NCI-H524 treated with DMSO at 0.1 percent for 48 hours (cell line): ENCODE measurements around the gene THRA.

Source experiments
- DNase-seq: peaks from one replicate; lab custom pipeline; 2025; lab: John Stamatoyannopoulos, UW

The THRA gene, protein sequence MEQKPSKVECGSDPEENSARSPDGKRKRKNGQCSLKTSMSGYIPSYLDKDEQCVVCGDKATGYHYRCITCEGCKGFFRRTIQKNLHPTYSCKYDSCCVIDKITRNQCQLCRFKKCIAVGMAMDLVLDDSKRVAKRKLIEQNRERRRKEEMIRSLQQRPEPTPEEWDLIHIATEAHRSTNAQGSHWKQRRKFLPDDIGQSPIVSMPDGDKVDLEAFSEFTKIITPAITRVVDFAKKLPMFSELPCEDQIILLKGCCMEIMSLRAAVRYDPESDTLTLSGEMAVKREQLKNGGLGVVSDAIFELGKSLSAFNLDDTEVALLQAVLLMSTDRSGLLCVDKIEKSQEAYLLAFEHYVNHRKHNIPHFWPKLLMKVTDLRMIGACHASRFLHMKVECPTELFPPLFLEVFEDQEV

DNA sequence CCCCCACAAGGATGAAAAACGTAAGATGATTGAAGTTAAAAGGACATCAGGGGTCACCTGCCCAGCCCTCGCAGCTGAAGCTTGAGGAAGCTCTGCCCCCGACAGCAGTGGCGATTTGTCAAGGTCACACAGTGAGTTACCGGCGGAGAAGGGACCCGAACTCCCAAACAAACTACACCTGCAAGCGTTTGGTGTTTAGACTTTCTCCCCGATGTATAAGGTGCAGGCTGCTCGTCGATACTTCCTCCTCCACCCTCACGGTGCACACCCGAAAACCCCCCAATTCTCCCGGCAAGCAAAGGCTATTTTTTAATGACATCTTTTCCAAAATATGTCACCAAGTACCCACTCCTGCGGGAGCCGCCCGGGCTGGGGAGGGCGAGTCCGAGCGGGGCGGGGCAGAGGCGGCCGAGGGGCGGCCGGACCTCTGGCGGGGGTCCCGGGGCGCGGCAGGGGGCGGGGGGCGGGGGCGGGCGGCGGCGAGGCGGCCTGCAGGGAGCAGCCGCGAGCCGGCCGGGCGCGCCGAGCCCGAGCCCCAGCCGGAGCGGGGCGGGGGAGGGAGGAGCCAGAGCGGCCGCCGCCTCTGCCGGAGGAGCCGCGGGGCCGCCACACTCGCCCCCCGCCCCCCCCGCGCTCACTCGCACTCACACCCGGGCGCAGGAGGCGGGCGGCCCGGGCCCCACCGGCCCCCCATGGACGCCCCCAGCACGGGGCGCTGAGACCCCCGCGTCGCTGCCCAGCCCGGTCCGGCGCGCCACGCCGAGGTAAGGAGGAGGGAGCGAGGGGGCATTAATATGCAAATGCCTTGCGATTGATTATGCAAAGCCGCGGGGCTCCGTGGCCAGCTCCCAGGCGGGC is at the start of gene THRA:
THRA (plus strand) TSS at position 637 of the 858 bp plus-strand sequence. CDS start 11,524 bp downstream, outside the sequence.
- DNase-seq, result no peak

DNA sequence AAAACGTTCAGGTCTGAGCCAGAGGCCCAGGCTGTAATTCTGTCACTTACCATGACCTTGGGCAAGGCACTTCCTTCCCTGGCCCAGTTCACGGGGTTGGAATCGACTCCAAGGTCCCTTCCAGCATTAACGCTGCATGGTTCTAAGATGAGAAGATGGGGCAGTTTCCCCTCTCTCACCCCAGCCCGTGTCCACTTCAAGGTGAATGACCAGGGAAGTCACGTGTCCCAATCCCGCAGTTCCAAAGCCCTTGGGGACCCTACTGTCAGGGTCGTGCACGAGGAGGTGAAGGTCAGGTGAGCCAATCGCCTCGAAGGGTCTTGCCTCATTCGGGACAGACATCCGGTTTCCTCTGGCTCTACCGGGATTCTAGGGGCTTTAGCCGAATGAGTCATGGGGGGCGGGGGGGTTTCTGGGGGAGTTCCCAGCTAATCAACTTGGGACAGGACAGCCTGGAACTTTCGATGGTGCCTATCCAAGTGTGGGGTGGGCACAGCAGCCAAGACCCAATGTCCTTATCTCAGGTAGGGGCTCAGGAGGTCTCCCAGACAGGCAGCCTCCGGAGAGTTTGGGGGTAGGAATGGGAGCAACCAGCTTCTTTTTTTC is 48.3 kb upstream of the THRA start:
- no peak for DNase-seq

DNA sequence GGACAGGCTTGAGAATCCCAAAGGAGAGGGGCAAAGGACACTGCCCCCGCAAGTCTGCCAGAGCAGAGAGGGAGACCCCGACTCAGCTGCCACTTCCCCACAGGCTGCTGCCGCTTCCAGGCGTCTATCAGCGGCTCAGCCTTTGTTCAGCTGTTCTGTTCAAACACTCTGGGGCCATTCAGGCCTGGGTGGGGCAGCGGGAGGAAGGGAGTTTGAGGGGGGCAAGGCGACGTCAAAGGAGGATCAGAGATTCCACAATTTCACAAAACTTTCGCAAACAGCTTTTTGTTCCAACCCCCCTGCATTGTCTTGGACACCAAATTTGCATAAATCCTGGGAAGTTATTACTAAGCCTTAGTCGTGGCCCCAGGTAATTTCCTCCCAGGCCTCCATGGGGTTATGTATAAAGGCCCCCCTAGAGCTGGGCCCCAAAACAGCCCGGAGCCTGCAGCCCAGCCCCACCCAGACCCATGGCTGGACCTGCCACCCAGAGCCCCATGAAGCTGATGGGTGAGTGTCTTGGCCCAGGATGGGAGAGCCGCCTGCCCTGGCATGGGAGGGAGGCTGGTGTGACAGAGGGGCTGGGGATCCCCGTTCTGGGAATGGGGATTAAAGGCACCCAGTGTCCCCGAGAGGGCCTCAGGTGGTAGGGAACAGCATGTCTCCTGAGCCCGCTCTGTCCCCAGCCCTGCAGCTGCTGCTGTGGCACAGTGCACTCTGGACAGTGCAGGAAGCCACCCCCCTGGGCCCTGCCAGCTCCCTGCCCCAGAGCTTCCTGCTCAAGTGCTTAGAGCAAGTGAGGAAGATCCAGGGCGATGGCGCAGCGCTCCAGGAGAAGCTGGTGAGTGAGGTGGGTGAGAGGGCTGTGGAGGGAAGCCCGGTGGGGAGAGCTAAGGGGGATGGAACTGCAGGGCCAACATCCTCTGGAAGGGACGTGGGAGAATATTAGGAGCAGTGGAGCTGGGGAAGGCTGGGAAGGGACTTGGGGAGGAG is 47.5 kb upstream of the THRA start, which contains the start of gene CSF3:
CSF3 (plus strand) TSS at position 436 of the 993 bp plus-strand sequence; CDS start at position 471, 35 bp downstream.
- DNase-seq, result no peak

DNA sequence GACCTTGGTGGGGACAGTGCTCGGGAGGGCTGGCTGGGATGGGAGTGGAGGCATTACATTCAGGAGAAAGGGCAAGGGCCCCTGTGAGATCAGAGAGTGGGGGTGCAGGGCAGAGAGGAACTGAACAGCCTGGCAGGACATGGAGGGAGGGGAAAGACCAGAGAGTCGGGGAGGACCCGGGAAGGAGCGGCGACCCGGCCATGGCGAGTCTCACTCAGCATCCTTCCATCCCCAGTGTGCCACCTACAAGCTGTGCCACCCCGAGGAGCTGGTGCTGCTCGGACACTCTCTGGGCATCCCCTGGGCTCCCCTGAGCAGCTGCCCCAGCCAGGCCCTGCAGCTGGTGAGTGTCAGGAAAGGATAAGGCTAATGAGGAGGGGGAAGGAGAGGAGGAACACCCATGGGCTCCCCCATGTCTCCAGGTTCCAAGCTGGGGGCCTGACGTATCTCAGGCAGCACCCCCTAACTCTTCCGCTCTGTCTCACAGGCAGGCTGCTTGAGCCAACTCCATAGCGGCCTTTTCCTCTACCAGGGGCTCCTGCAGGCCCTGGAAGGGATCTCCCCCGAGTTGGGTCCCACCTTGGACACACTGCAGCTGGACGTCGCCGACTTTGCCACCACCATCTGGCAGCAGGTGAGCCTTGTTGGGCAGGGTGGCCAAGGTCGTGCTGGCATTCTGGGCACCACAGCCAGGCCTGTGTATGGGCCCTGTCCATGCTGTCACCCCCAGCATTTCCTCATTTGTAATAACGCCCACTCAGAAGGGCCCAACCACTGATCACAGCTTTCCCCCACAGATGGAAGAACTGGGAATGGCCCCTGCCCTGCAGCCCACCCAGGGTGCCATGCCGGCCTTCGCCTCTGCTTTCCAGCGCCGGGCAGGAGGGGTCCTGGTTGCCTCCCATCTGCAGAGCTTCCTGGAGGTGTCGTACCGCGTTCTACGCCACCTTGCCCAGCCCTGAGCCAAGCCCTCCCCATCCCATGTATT is 46.5 kb upstream of the THRA start:
- no peak for DNase-seq

DNA sequence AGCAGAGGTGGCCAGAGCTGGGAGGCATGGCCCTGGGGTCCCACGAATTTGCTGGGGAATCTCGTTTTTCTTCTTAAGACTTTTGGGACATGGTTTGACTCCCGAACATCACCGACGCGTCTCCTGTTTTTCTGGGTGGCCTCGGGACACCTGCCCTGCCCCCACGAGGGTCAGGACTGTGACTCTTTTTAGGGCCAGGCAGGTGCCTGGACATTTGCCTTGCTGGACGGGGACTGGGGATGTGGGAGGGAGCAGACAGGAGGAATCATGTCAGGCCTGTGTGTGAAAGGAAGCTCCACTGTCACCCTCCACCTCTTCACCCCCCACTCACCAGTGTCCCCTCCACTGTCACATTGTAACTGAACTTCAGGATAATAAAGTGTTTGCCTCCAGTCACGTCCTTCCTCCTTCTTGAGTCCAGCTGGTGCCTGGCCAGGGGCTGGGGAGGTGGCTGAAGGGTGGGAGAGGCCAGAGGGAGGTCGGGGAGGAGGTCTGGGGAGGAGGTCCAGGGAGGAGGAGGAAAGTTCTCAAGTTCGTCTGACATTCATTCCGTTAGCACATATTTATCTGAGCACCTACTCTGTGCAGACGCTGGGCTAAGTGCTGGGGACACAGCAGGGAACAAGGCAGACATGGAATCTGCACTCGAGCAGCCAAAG is 45.2 kb upstream of the THRA start:
- no peak for DNase-seq

DNA sequence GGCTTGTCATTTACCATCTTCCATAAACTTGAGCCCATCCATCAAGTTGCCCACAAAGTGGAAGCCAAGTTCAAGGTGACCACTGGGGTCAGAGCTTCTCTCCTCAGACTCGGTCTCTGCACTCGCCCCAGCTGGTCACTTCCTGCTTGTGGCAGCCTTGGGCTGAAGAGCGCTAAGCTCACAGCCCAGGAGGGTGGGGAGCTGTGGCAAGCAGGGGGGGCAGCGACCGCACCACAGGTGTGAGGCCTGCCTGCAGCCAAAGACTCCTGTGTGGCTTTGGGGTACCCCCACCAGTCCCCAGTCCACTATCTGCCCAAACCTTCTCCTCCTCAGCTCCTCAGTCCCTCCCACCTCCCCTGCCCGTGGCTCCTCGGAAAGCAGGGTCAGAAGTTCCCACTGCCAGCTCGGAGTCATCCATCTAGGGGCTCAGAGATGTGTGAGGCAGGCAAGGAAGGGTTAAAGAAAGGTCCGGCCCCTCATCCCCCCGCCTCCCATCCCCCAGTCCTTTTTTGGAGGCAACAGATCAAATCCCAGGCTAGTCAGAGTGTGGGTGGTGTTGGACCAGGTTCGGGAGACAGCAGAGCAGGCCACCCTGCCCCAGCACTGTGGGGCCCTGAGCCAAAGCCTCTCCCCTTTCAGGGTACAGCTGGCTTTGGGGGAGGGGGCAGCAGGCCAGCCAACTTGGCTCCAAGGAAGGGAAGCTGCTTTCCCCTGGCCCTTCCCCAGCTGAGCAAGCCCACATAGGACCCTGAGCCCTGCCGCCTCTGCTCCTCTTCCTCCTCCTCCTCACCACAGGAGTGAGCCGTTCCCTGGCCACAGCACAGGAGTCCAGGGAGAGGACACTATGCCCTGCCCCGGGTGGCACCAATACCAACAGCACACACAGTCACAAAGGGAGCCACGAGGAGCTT is 44.3 kb upstream of the THRA start:
- no peak for DNase-seq

DNA sequence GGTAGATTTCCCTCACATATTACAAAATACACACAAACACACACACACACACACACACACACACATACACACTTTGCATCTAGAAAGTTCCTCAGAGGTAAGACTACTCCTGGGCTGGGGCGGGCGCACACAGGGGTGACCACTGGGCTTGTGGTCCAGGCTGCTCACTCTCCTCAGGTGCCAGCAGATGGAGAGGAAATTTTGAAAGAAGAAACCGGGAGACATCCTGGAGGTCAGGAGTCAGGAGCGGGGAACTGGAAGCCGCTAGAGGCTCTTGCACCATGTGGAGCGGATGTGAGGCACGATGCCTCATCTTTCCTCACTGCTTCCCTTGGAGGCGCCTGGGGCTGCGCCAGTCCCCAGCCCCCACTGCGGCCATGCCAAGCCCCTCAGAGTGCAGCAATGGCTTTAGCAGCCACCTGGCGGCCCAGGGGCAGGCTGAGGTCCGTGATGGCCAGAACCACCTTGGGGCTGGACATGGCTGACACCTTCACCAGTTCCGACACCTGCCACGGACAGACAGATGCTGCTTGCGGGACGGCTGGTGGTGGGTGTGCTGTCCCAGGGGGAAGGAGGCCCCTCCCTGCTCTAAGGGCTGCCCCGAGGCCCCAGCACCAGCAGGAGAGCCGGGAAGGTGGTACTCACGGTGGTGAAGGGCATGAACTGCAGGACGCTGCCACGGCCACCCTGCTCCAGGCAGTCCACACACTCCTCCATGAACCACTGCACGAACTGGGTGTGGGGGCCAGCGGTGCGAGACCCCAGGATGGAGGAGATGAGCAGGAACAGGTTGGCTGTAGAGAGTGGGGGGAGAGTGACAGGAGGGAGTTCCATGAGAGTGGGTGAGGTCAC is 43.4 kb upstream of the THRA start:
- no peak for DNase-seq

DNA sequence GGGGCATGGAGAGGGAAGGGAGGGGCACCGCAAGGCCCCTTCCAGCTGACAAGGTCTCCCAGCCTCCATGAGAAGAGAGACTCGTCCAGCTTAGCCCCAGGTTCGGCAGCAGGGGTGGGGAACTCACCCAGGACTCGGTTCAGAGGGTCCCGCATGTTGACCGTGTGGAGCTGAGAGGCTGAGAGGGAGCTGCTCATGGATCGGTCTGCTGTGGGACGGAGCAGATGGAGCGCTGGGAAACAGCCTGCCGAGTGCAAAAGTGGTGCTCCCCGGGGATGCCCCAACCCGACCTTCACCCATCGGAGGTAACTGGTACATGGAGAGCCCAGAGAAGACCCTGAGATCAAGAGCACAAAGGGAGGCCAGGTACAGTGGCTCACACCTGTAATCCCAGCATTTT is 42.6 kb upstream of the THRA start:
- no peak for DNase-seq

DNA sequence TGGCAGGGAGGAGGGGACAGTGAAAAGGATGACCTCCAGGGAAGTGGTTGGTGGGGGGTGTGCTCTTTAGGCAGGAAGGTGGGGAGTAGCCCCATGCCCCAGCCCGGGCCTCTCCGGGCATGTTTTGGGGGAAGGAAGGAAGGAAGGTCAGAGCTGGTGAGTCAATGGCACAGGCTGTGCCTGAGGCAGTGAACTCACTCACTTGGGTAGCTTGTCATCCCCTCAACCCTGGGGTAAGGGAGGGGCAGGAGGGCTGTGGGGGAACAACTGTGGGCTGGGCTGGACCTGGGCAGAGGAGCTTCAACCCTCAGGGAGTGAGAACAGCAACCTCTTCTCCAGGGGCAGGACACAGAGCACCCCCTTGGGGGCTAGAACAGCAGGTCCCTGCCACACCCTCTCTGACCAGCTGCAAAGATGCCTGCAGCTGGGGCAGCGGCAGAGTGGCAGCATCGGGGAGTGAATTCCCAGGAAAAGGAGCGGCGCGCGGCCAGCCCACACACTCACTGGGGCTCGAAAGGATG is 41.3 kb upstream of the THRA start:
- no peak for DNase-seq

DNA sequence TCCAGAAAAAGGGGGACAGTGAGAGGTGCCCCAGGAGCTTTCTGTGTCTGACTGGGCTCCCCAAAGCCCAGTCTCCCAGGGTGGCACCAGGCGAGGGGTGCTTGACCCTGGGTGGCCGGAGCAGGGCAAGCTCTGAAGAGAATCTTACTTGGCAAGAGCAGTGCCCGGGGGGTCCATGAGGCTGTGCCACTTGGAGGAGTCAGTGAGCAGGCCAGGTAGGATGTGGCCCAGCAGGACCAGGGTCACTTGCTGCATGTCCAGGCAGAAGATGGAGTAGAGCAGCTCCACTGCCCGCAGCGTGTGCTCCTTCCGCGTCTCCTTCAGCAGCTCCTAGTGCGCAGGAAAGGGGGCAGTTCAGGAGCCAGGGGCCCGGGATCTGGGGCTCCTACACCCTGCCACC is 40.3 kb upstream of the THRA start:
- no peak for DNase-seq

DNA sequence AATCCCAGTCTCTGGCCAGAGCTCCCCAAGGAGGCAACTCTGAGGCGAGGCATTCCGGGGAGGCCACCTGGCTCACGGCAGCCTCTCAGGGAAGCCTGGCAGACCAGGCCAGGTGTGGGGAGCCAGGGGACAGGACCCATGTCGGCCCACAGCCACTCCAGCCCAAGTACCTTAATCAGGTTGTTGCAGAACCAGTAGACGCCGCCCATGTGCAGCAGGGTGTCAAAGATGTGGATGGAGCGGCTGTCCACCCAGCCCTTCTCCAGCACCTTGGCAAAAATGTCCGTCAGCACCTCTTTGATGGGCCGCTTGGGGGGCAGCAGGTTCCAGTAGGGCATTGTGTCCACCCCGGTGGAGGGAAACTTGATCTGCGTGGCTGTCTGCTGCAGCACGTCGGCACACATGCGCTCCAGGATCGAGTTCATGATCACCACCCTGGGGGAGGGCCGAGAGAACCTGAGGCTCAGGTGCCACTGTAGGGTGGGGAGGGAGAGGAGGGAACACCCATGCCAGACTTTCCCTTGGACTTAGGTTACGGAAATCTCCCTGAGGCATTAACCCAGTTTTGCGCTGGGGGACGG is 39.7 kb upstream of the THRA start:
- no peak for DNase-seq

DNA sequence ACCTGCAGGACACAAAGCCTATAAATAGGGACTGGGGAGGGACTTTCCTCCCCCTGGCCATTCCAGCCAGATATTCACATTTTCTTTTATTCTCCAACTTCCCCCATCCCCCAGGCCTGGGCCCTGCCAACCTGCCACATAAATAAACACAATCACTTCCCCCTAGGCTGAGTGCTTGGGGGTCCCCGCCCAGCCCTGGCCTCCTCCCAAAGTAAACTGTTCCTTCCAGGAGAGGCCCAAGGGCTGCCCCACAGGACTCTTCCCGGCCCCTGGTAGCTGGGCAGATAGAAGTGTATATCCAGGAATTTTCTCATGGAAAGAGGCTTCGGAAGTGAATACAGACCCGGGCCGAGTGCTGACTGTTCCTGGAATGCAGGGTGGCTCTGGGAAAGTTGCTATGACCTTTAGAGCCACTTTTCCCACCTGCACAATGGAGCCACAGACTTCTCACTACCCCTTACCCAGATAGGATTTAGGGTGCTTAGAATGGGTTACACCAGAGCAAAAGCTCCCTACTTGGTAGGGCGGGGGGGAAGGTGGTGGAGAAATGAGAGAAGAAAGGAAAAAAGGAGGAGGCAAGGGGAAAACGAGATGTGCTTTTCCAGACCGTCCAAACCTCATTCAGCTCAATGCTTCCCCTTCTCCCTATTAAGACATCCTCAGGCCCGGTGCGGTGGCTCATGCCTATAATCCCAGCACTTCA is 39.0 kb upstream of the THRA start:
- DNase-seq, result no peak

DNA sequence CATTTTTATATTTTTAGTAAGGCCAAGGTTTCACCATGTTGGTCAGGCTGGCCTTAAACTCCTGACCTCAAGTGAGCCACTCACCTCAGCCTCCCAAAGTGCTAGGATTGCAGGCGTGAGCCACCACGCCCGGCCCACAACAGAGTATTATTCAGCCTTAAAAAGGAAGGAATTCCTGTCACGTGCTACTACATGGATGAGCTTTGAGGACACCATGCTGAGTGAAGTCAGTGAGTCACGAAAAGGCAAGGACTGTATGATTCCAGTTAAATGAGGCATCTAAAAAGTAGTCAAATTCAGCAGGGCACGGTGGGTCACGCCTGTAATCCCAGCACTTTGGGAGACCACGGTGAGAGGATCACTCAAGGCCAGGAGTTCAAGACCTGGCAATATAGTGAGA is 37.9 kb upstream of the THRA start:
- DNase-seq, result no peak

DNA sequence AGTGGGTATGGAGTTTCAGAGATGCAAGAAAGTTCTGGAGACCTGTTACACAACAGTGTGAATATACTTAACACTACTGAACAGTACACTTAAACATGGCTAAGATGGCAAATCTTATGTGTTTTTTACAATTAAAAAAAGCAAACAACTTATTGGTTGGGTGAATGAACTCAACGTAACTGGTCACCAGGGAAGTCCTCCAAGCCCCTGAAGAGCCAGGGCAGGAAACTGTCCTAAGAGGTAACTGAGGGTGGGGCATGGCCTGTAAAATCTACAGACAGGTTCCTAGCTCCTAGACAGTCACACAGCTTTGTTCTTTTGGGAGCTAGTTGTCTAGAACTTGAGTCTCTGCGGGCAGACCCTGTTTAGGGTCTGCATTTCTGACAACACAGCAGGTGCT is 37.2 kb upstream of the THRA start:
- no peak for DNase-seq

DNA sequence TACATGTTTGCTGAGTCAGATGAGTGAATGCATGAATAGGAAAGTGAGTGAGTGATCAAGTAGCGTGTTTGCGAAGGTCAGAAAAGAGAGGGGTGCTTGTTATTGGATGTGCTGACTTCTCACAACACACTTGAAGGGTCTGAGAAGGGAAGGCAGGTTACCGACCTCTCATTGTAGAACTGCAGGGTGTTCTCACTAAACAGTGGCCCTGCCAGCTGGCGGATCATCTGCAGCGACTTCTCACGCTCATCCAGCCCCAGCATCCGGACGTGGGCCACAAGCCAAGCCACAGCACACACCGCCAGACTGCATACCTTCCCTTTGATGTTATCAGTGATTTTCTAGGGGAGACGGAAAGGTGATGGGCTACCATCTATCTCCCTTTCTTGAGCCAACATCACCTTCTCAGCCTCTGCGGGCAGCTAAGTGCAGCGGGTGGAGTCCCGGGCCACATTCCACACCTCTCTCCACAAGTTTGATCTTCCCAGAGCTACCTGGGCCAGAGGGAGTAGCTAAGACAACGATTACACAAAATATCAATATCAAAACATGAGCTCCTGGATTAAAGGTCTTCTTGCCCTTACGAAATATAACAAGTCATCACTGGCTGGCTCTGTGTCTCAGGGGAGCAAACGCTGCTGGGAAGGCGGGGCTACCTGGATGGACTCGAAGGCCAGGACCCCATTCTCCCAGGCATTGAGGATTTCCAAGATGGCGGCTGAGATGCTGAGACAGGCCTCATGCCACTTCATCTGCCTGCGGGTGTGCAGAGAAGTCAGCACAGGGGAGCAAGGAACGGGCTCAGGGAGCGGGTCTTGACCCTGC is 36.6 kb upstream of the THRA start:
- no peak for DNase-seq
